Measurements from ENCODE around the gene HEATR5A.

The HEATR5A gene

GRCh38 chr14:31461545-31461944 is 41.2 kb upstream of the HEATR5A start (continued):
- TF ChIP-seq POU6F1 (CRISPR knock-in tag; IDR thresholded peaks at IDR 0.05; ENCODE audit: borderline replicate concordance, low read depth), result no peak

- no peak for ATAC-seq
- TF ChIP-seq ZFP3 (CRISPR knock-in tag; IDR thresholded peaks at IDR 0.05) (no peak), ZNF565 (CRISPR knock-in tag; conservative IDR thresholded peaks at IDR 0.05; ENCODE audit: low read depth) (no peak), PPARA (CRISPR knock-in tag; IDR thresholded peaks at IDR 0.05; ENCODE audit: borderline replicate concordance) (no peak), CREB5 (CRISPR knock-in tag; IDR thresholded peaks at IDR 0.05; ENCODE audit: low read depth) (no peak), PATZ1 (CRISPR knock-in tag; IDR thresholded peaks at IDR 0.05; ENCODE audit: borderline replicate concordance) (no peak), ZNF70 (CRISPR knock-in tag; IDR thresholded peaks at IDR 0.05) (no peak), TCF4 (CRISPR knock-in tag; IDR thresholded peaks at IDR 0.05; ENCODE audit: borderline replicate concordance) (no peak), OSR1 (CRISPR knock-in tag; IDR thresholded peaks at IDR 0.05) (no peak), GLIS3 (CRISPR knock-in tag; IDR thresholded peaks at IDR 0.05) (no peak), BACH2 (CRISPR knock-in tag; IDR thresholded peaks at IDR 0.05; ENCODE audit: borderline replicate concordance) (no peak), CSRNP3 (CRISPR knock-in tag; IDR thresholded peaks at IDR 0.05) (no peak), SNAI2 (CRISPR knock-in tag; IDR thresholded peaks at IDR 0.05) (no peak), ISL1 (CRISPR knock-in tag; IDR thresholded peaks at IDR 0.05) (no peak), TOX (CRISPR knock-in tag; IDR thresholded peaks at IDR 0.05; ENCODE audit: borderline replicate concordance) (no peak), RARB (CRISPR knock-in tag; IDR thresholded peaks at IDR 0.05) (no peak), ZC3H10 (CRISPR knock-in tag; IDR thresholded peaks at IDR 0.05) (no peak)
These were observed 37.6 kb upstream of the HEATR5A start for GRCh38 chr14:31457665-31458659.

- ATAC-seq, result peak; percentile 99
- TF ChIP-seq TSHZ2 (CRISPR knock-in tag; IDR thresholded peaks at IDR 0.05) (peak; percentile 43; the same call in 1 of the 2 replicates), ZFP3 (CRISPR knock-in tag; IDR thresholded peaks at IDR 0.05) (peak; percentile 31; the same call in 1 of the 2 replicates), SNAI2 (CRISPR knock-in tag; IDR thresholded peaks at IDR 0.05) (no peak), CSDC2 (CRISPR knock-in tag; IDR thresholded peaks at IDR 0.05) (0 out of 2 replicates have a peak, but pooled peaks have one; percentile 24)
These were observed 36.7 kb upstream of the HEATR5A start, which contains the start of gene DTD2 for GRCh38 chr14:31456841-31457664. Gene DTD2, minus strand, starts transcription at chr14:31457506. Its CDS starts 113 bp downstream, at chr14:31457393.

All from SK-N-SH treated with all-trans-retinoic acid at 6 μM for 48 hours (cell line).